Ovary (tissue), 9 donors: Measurements from ENCODE around the gene C1QTNF8. TPM values are rescaled to one million over a fixed set of nuclear protein-coding genes. Genes with fewer than 3 reads are reported as not detected.

ENCODE experiments used
- DNase-seq, 5 donors: peaks; one replicate each; pipeline ENCODE4 v3.0.0-alpha.2; 2019 to 2020
- H3K27ac ChIP-seq, 2 donors: fragments of 200-600 bp; one replicate each; pipeline versions ENCODE4 v1.5.1 to v1.8.0; 2019 to 2022
- H3K27me3 ChIP-seq: fragments of 200-600 bp; one replicate; pipeline ENCODE4 v1.8.0; 2022
- H3K36me3 ChIP-seq: fragments of 200-600 bp; sonication (generic); one replicate; pipeline ENCODE4 v1.5.1; 2019
- H3K4me1 ChIP-seq: one replicate; pipeline ENCODE4 v1.8.1; 2013; ENCODE audit warnings: mild to moderate bottlenecking, moderate library complexity; ENCODE audit not compliant: insufficient read depth
- H3K4me3 ChIP-seq: fragments of 200-600 bp; sonication (generic); one replicate; pipeline ENCODE4 v1.5.1; 2017
- H3K9me3 ChIP-seq, 2 donors: fragments of 200-600 bp in 1 of 2; sonication (generic) in 1 of 2; one replicate each; pipeline versions ENCODE4 v1.5.1 to v1.8.1; 2013 to 2019; ENCODE audit warnings: mild to moderate bottlenecking in 1 of 2, moderate library complexity in 1 of 2
- EP300 ChIP-seq: sonication (generic); formaldehyde crosslinking; IDR thresholded peaks from one replicate; pipeline ENCODE4 v1.6.1; 2017; ENCODE audit warnings: antibody characterized with exemption
- POLR2A ChIP-seq: fragments of 450-650 bp; IDR thresholded peaks from one replicate; pipeline ENCODE4 v1.6.1; 2017; ENCODE audit warnings: antibody characterized with exemption, mild to moderate bottlenecking, moderate library complexity
- WGBS, 3 donors: extraction: QIAGEN DNeasy Blood & Tissue Kit in 1 of 3; methylation state at CpG; one replicate each; pipeline versions ENCODE4 v1.1.5 to v1.1.7; 2013 to 2017; 5-methylcytosine and 5-hydroxymethylcytosine counted together
- intact Hi-C, 4 donors: fragments of 100-400 bp; cut with DNase I; formaldehyde crosslinking; loops; one replicate each; pipeline versions ENCODE4 v1.11.0 to v1.15.1; 2022 to 2023
- polyA plus RNA-seq, 2 donors: library from polyadenylated mRNA; stranded (reverse); fragments of 200-250 nt in 1 of 2; fragments of 350-450 nt in 1 of 2; fragmentation: Illumina TruSeq in 1 of 2; extraction: RNeasy Lipid Tissue Mini Kit (QIAGEN cat#74804) in 1 of 2; gene quantifications; one replicate each; pipeline ENCODE4 v1.2.3, GENCODE V29; 2013 to 2014
- total RNA-seq, 7 donors: library from RNA; depleted of rRNA in 2 of 7; stranded (reverse); fragments of >200 nt in 2 of 7; fragmentation: NEBNext Ultra II Directional in 3 of 7; extraction: Animal tissue kit (Norgen Biotek cat#: 25700) in 3 of 7; gene quantifications; one replicate each; pipeline versions ENCODE4 v1.1.0 to v1.2.4, GENCODE V29; 2016 to 2023
- TF ChIP-seq, protein P1 (sequence below), 3 donors: fragments of 450-650 bp in 2 of 3; fragments of 200-600 bp in 1 of 3; IDR thresholded peaks; one replicate each; pipeline versions ENCODE4 v1.5.1 to v1.8.0; 2016 to 2022; ENCODE audit warnings: antibody characterized with exemption in 3 of 3, mild to moderate bottlenecking in 1 of 3
- donor health status: DM: no; HTN: no; CAD: no; lungs with moderate emphysema.
- donor health status: DM: no; HTN: no; CAD: no.
- donor health status: Bipolar disorder and iron deficiency.
- donor health status: DM: yes; HTN: yes; CAD: no.
- donor health status: DM: no; HTN: no; CAD: no.
- donor health status: DM: yes; HTN: yes; CAD: no.

Gene C1QTNF8
- total and polyA plus RNA-seq, 9 donors = 0.80 TPM; not detected in 8

DNA sequence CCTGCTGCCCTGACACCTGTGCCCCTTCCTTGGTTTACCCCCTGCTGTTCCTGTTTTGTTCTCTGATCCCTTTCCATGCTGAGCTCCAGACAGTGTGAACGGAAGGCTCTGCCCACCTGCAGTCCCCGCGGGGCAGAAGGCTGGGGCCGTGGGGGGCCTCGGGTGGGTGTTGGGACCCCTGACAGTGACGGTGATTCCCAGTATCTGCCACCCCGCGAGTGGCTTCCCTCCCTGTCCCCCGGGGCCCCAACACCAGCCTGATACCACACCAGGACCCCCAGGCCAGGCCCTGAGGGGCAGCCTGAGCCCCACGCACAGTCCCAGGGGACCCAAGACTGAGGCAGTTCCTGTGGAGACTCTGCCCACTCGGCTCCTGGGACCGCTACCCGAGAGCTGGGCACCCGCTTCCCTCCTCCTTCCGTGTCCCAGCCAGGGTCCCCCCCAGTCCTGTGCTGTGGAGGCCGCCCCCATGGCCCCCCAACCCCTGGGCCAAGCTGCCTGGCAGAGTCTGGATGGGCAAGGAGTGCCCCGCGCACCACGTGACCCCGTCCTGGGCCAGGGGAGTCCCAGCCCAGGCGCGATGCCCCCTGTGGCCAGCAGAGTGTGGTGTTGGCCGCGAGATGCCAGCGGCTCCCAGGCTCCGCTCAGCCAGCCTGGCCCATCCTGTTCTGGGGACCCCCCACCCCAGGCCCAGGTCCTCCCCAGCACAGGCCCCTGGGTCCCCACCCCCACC, 10.0 kb upstream of the C1QTNF8 start:
- intact Hi-C loops = loop anchor here (1.0 to 2.0 kb wide), 4 partner anchors 83 to 89 kb away; no protein-coding TSS in a partner anchor
- TF ChIP-seq, protein P1, sequence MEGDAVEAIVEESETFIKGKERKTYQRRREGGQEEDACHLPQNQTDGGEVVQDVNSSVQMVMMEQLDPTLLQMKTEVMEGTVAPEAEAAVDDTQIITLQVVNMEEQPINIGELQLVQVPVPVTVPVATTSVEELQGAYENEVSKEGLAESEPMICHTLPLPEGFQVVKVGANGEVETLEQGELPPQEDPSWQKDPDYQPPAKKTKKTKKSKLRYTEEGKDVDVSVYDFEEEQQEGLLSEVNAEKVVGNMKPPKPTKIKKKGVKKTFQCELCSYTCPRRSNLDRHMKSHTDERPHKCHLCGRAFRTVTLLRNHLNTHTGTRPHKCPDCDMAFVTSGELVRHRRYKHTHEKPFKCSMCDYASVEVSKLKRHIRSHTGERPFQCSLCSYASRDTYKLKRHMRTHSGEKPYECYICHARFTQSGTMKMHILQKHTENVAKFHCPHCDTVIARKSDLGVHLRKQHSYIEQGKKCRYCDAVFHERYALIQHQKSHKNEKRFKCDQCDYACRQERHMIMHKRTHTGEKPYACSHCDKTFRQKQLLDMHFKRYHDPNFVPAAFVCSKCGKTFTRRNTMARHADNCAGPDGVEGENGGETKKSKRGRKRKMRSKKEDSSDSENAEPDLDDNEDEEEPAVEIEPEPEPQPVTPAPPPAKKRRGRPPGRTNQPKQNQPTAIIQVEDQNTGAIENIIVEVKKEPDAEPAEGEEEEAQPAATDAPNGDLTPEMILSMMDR (IDR thresholded peaks at IDR 0.05) = peak; percentile 81 to 96 (median 89)
- TF ChIP-seq EP300 = no peak
- TF ChIP-seq POLR2A = no peak
- DNase-seq = peak; percentile 77 to 88 (median 88)
- 21 to 23% (median 22%) methylated on average over 23 to 26 of the region's 26 CpGs for WGBS, 3 donors
- no peak overlapping the region for H3K27ac ChIP-seq
- no peaks in the 10 kb centered on the region for H3K27me3 ChIP-seq
- H3K36me3 ChIP-seq = no peaks in the 10 kb centered on the region
- H3K4me3 ChIP-seq = no peak overlapping the region
- H3K9me3 ChIP-seq = no peaks in the 10 kb centered on the region
- H3K4me1 ChIP-seq = peaks cover 12% of the 10 kb centered on the region

DNA sequence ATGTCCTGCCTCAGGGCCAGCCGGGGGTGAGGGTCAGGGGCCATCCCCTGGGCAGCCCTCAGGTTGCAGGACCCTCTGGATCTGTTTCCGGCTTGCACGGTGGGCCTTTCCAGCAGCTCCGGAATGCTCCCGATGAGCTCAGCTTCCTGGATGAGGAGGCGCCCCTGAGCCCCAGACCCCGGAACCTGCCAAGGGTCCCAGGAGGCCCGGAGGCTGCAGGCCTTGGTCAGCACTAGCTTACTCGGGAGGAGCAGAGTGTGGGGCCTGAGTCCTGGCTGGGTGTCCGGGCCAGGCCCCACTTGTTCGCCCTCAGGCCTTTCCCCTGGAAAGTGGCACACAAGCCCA, 7.6 kb upstream of the C1QTNF8 start:
- Histone ChIP-seq H3K4me3 (no peak overlapping the region), H3K9me3 (no peaks in the 10 kb centered on the region), H3K4me1 (peaks cover 8% of the 10 kb centered on the region), H3K27me3 (no peaks in the 10 kb centered on the region), H3K27ac (no peak overlapping the region), H3K36me3 (no peaks in the 10 kb centered on the region)
- WGBS, 3 donors = 41 to 78% (median 54%) methylated on average over 3 to 11 of the region's 11 CpGs
- intact Hi-C loops = no loop called here
- DNase-seq = no peak
- TF ChIP-seq POLR2A = no peak
- no peak for TF ChIP-seq EP300
- TF ChIP-seq, protein P1 (IDR thresholded peaks at IDR 0.05) = no peak

DNA sequence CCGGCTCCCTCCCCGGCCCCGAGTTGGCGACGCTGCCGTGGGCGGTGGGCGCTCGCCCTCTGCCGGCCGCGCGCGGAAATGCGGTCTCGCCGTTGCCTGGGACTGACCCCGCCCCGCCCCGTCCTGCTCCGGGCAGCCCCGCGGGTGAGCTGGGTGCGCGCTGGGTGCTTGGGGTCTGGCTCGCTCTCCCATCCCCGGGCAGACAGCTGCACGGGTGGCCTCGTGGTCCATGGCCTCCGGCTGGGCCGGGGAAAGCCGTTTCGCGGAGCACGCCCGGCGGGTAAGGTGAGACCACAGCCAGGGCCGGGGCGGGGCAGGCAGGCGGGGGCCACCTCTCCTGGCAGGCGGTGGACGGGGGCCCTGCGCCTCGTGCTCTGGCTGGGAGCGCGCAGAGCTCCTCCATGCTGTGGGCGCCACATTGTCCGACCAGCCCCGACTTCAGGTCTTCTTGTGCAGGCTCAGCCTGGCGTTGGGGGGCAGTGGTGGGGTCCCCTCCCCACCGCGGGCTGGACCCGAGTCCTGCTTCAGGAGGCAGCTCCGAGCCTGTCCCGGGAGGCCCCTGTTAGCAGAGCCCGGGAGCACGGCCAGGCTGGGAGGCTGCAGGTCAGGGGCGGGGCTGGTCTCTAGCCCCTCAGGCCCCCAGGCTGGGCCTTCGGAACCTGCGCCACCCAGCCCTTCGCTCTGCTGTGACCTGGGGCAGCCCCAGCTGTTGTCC, 7.0 kb upstream of the C1QTNF8 start:
- no peak overlapping the region for H3K4me3 ChIP-seq
- TF ChIP-seq, protein P1 (IDR thresholded peaks at IDR 0.05) = peak; percentile 48 to 59 (median 54)
- TF ChIP-seq EP300 (no peak), POLR2A (no peak)
- peaks cover 5% of the 10 kb centered on the region for H3K4me1 ChIP-seq
- no peaks in the 10 kb centered on the region for H3K36me3 ChIP-seq
- peak; percentile 32 to 80 (median 67) for DNase-seq
- H3K9me3 ChIP-seq = no peaks in the 10 kb centered on the region
- intact Hi-C loops = no loop called here
- no peak overlapping the region for H3K27ac ChIP-seq
- 8 to 9% (median 8%) methylated on average over 43 to 61 of the region's 61 CpGs for WGBS, 3 donors
- H3K27me3 ChIP-seq = no peaks in the 10 kb centered on the region

DNA sequence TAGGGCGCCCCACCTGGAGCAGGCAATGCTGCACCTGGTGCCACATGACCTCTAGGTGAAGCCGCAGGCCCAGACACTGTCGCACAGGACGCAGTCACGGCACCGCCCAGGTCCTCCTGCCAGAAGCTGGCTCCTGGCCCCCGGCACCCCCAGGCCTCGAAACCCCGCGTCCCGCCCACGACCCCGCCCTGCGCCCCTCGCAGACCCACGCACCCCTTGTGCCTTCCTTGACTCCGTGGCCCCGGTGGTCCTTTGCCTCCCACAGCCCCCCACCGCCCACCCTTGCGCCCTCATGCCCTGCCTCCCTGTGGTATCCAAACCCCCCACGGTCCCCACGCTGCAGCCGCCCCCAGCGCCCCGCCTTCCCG, 6.3 kb upstream of the C1QTNF8 start:
- no peak overlapping the region for H3K4me3 ChIP-seq
- H3K27ac ChIP-seq = no peak overlapping the region
- no peak for DNase-seq
- no peaks in the 10 kb centered on the region for H3K27me3 ChIP-seq
- WGBS, 3 donors = 39 to 49% (median 41%) methylated on average over 20 to 26 of the region's 26 CpGs
- intact Hi-C loops = no loop called here
- H3K36me3 ChIP-seq = no peaks in the 10 kb centered on the region
- no peaks in the 10 kb centered on the region for H3K9me3 ChIP-seq
- peaks cover 5% of the 10 kb centered on the region for H3K4me1 ChIP-seq
- TF ChIP-seq EP300 (no peak), POLR2A (no peak)
- TF ChIP-seq, protein P1 (IDR thresholded peaks at IDR 0.05) = no peak
